H9 (cell line): Measurements from ENCODE around the gene BACH2. TPM values are rescaled to one million over a fixed set of nuclear protein-coding genes. Genes with fewer than 3 reads are reported as not detected.

ENCODE experiments used
- DNase-seq: peaks from one replicate; pipeline ENCODE4 v3.0.0-alpha.2; 2017
- H2AFZ ChIP-seq: one replicate; pipeline ENCODE4 v1.6.1; 2013; ENCODE audit warnings: mild to moderate bottlenecking, low read length, control low read depth, moderate library complexity
- H2AK5ac ChIP-seq: 2 replicates; pipeline ENCODE4 v1.6.1; 2013; ENCODE audit warnings: low read length, control low read depth, mixed read lengths; ENCODE audit not compliant: insufficient read length
- H2BK120ac ChIP-seq: one replicate; pipeline ENCODE4 v1.6.1; 2013; ENCODE audit warnings: low read depth, mild to moderate bottlenecking, low read length, control low read depth, inconsistent platforms; ENCODE audit not compliant: poor library complexity, severe bottlenecking
- H2BK12ac ChIP-seq: 2 replicates; pipeline ENCODE4 v1.6.1; 2013; ENCODE audit warnings: low read length, control low read depth, mixed read lengths, low read depth; ENCODE audit not compliant: insufficient read length
- H2BK15ac ChIP-seq: 2 replicates; pipeline ENCODE4 v1.6.1; 2013; ENCODE audit warnings: low read depth, low read length, control low read depth
- H2BK20ac ChIP-seq: one replicate; pipeline ENCODE4 v1.6.1; 2013; ENCODE audit warnings: low read depth, mild to moderate bottlenecking, low read length, control low read depth, inconsistent platforms; ENCODE audit not compliant: poor library complexity, severe bottlenecking
- H2BK5ac ChIP-seq: 2 replicates; pipeline ENCODE4 v1.6.1; 2013; ENCODE audit warnings: low read length, control low read depth, mixed read lengths; ENCODE audit not compliant: insufficient read length
- H3K14ac ChIP-seq: 2 replicates; pipeline ENCODE4 v1.6.1; 2013; ENCODE audit warnings: low read length, control low read depth; ENCODE audit not compliant: insufficient read depth
- H3K18ac ChIP-seq: 2 replicates; pipeline ENCODE4 v1.6.1; 2013; ENCODE audit warnings: low read depth, mild to moderate bottlenecking, mixed read lengths, low read length, control low read depth; ENCODE audit not compliant: insufficient read length
- H3K23ac ChIP-seq: 2 replicates; pipeline ENCODE4 v1.6.1; 2013; ENCODE audit warnings: low read length, control low read depth, mixed read lengths, low read depth; ENCODE audit not compliant: insufficient read length
- H3K23me2 ChIP-seq: 2 replicates; pipeline ENCODE4 v1.6.1; 2013; ENCODE audit warnings: low read depth, mild to moderate bottlenecking, mixed read lengths, low read length, control low read depth; ENCODE audit not compliant: insufficient read length, poor library complexity, severe bottlenecking
- H3K27ac ChIP-seq: 2 replicates; pipeline ENCODE4 v1.5.1; 2013; ENCODE audit warnings: low read length, control low read depth, mixed read lengths, low read depth; ENCODE audit not compliant: insufficient read length
- H3K27me3 ChIP-seq: 2 replicates; pipeline ENCODE4 v1.6.1; 2013; ENCODE audit warnings: low read length, control low read depth, inconsistent platforms; ENCODE audit not compliant: insufficient read depth
- H3K4ac ChIP-seq: 2 replicates; pipeline ENCODE4 v1.6.1; 2013; ENCODE audit warnings: low read depth, mild to moderate bottlenecking, control low read depth, inconsistent platforms, low read length, moderate library complexity
- H3K4me1 ChIP-seq: 2 replicates; pipeline ENCODE4 v1.6.1; 2013; ENCODE audit warnings: low read length, control low read depth, inconsistent platforms; ENCODE audit not compliant: insufficient read depth
- H3K4me2 ChIP-seq: 2 replicates; pipeline ENCODE4 v1.6.1; 2013; ENCODE audit warnings: low read length, control low read depth, mixed read lengths; ENCODE audit not compliant: insufficient read length, insufficient read depth
- H3K56ac ChIP-seq: 2 replicates; pipeline ENCODE4 v1.6.1; 2013; ENCODE audit warnings: low read depth, mild to moderate bottlenecking, mixed read lengths, low read length, control low read depth; ENCODE audit not compliant: insufficient read length
- H3K79me1 ChIP-seq: 2 replicates; pipeline ENCODE4 v1.6.1; 2013; ENCODE audit warnings: low read depth, mild to moderate bottlenecking, moderate library complexity, low read length, control low read depth, inconsistent platforms; ENCODE audit not compliant: insufficient read depth, poor library complexity, severe bottlenecking
- H3K79me2 ChIP-seq: 2 replicates; pipeline ENCODE4 v1.6.1; 2013; ENCODE audit warnings: low read length, control low read depth, inconsistent platforms; ENCODE audit not compliant: insufficient read depth
- H3K9ac ChIP-seq: 2 replicates; pipeline ENCODE4 v1.6.1; 2013; ENCODE audit warnings: low read length, control low read depth, mixed read lengths; ENCODE audit not compliant: insufficient read length; ENCODE audit errors: extremely low read depth
- H3K9me3 ChIP-seq: one replicate; pipeline ENCODE4 v1.6.1; 2013; ENCODE audit warnings: low read depth, low read length, inconsistent platforms; ENCODE audit not compliant: control insufficient read depth
- H3T11ph ChIP-seq: one replicate; pipeline ENCODE4 v1.6.1; 2013; ENCODE audit warnings: mild to moderate bottlenecking, low read length, control low read depth, inconsistent platforms
- H4K20me1 ChIP-seq: one replicate; pipeline ENCODE4 v1.6.1; 2013; ENCODE audit not compliant: control insufficient read depth, insufficient read length, insufficient read depth
- H4K5ac ChIP-seq: 2 replicates; pipeline ENCODE4 v1.6.1; 2013; ENCODE audit warnings: low read depth, mild to moderate bottlenecking, mixed read lengths, low read length, control low read depth; ENCODE audit not compliant: insufficient read length
- H4K8ac ChIP-seq: replicated peaks from 2 replicates; pipeline ENCODE4 v1.6.1; 2013; ENCODE audit warnings: low read length, control low read depth, mixed read lengths, low read depth; ENCODE audit not compliant: insufficient read length
- H4K91ac ChIP-seq: 2 replicates; pipeline ENCODE4 v1.6.1; 2013; ENCODE audit warnings: low read depth, mild to moderate bottlenecking, moderate library complexity, mixed read lengths, low read length, control low read depth; ENCODE audit not compliant: insufficient read length
- H3K27ac Mint-ChIP-seq, 3 experiments: 2 replicates in 2 of 3; 3 replicates in 1 of 3; pipeline ENCODE4 v1.8.0; 2020 to 2021; ENCODE audit warnings: mixed read lengths in 3 of 3, mild to moderate bottlenecking in 1 of 3, moderate library complexity in 1 of 3
- H3K27me3 Mint-ChIP-seq: 2 replicates; pipeline ENCODE4 v1.8.0; 2021; ENCODE audit warnings: low read depth, mild to moderate bottlenecking, moderate library complexity, mixed read lengths
- H3K36me3 Mint-ChIP-seq, 3 experiments: 2 replicates in 2 of 3; 3 replicates in 1 of 3; pipeline ENCODE4 v1.8.0; 2020 to 2021; ENCODE audit warnings: low read depth in 3 of 3, mixed read lengths in 3 of 3; ENCODE audit not compliant: insufficient read depth in 1 of 3
- H3K4me1 Mint-ChIP-seq, 2 experiments: 2 replicates each; pipeline ENCODE4 v1.8.0; 2020; ENCODE audit warnings: mixed read lengths in 2 of 2
- H3K4me3 Mint-ChIP-seq, 2 experiments: 2 replicates in 1 of 2; 3 replicates in 1 of 2; pipeline ENCODE4 v1.8.0; 2020 to 2021; ENCODE audit warnings: mild to moderate bottlenecking in 2 of 2, mixed read lengths in 2 of 2, moderate library complexity in 1 of 2
- H3K9me3 Mint-ChIP-seq, 2 experiments: 2 replicates in 1 of 2; 3 replicates in 1 of 2; pipeline ENCODE4 v1.8.0; 2020; ENCODE audit warnings: mild to moderate bottlenecking in 2 of 2, mixed read lengths in 2 of 2, moderate library complexity in 1 of 2
- CTCF ChIP-seq: fragments of 200-600 bp; sonication (generic); conservative IDR thresholded peaks from 3 replicates; pipeline ENCODE4 v1.8.0; 2021; ENCODE audit warnings: antibody characterized with exemption, mild to moderate bottlenecking
- WGBS: extraction: QIAGEN DNeasy Blood & Tissue Kit; methylation state at CpG from one replicate; pipeline ENCODE4 v1.1.7; 2013; ENCODE audit warnings: missing lambda C conversion rate, low lambda C conversion rate, mixed read lengths; ENCODE audit not compliant: insufficient read length; ENCODE audit errors: extremely low coverage; 5-methylcytosine and 5-hydroxymethylcytosine counted together
- total RNA-seq: library from RNA; stranded (reverse); gene quantifications from 2 replicates; pipeline ENCODE4 v1.2.1, GENCODE V29; 2021

BACH2 gene
- total RNA-seq, 1 experiment from 2014 or later: 2.0 TPM

GRCh38 chr6:90319044-90319443 lies 22.4 kb upstream of the BACH2 start:
- H3K79me2 ChIP-seq: no peaks in the 10 kb centered on the region
- no peak overlapping the region for H3K14ac ChIP-seq
- no peak overlapping the region for H2BK120ac ChIP-seq
- Mint-ChIP-seq H3K36me3 (no peaks in the 10 kb centered on the region), H3K9me3 (no peaks in the 10 kb centered on the region), H3K27me3 (no peaks in the 10 kb centered on the region), H3K27ac (no peak overlapping the region), H3K4me3 (no peak overlapping the region), H3K4me1 (peaks cover 0 to 5% of the 10 kb centered on the region in 2 experiments; a peak in 3 of 4 replicates)
- no peak overlapping the region for H3K27ac ChIP-seq
- no peak overlapping the region for H2BK20ac ChIP-seq
- no peaks in the 10 kb centered on the region for H3K27me3 ChIP-seq
- H3K9ac ChIP-seq: no peak overlapping the region
- no peaks in the 10 kb centered on the region for H3K9me3 ChIP-seq
- H2BK5ac ChIP-seq: no peak overlapping the region
- WGBS: no CpG with 5 or more reads among the region's 1 CpG
- no peak overlapping the region for H3K4me2 ChIP-seq
- H3K4ac ChIP-seq: no peak overlapping the region
- no peak overlapping the region for H2BK15ac ChIP-seq
- H2BK12ac ChIP-seq: no peak overlapping the region
- no peak for DNase-seq
- no peaks in the 10 kb centered on the region for H3K23me2 ChIP-seq
- H4K20me1 ChIP-seq: no peaks in the 10 kb centered on the region
- H3K23ac ChIP-seq: no peak overlapping the region
- H3K18ac ChIP-seq: no peak overlapping the region
- H3K4me1 ChIP-seq: no peaks in the 10 kb centered on the region
- H3K56ac ChIP-seq: no peak overlapping the region
- no peaks in the 10 kb centered on the region for H3K79me1 ChIP-seq
- no peak overlapping the region for H4K91ac ChIP-seq
- H2AFZ ChIP-seq: no peak overlapping the region
- H2AK5ac ChIP-seq: no peak overlapping the region
- H4K5ac ChIP-seq: no peak overlapping the region
- H4K8ac ChIP-seq: no peak overlapping the region
- H3T11ph ChIP-seq: no peak overlapping the region
- TF ChIP-seq CTCF: no peak
